Measurements from ENCODE around the gene TMEM132D. TPM values are rescaled to one million over a fixed set of nuclear protein-coding genes. Genes with fewer than 3 reads are reported as not detected.

Gene TMEM132D
- total RNA-seq, 4 donors from 2014 or later = not detected

DNA sequence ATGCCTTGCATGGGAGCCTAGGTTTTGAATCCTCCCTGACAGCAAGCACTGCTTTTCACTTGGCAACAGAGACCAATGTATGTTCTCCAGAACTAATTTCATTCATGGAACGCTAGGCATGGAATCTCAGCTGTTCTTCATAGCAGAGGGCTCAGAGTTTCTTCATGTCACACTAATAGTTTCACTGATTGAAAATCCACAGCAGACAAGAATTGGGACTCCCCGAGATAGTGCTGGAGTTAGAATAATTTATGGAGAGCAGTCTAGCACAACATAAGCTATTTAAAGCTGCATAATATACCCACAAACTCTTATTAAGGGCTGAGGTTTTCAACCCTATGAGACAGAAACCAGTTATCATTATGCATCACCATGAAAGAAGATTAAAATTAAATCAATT, 342.5 kb downstream of the TMEM132D start:
- TF ChIP-seq, protein P1, sequence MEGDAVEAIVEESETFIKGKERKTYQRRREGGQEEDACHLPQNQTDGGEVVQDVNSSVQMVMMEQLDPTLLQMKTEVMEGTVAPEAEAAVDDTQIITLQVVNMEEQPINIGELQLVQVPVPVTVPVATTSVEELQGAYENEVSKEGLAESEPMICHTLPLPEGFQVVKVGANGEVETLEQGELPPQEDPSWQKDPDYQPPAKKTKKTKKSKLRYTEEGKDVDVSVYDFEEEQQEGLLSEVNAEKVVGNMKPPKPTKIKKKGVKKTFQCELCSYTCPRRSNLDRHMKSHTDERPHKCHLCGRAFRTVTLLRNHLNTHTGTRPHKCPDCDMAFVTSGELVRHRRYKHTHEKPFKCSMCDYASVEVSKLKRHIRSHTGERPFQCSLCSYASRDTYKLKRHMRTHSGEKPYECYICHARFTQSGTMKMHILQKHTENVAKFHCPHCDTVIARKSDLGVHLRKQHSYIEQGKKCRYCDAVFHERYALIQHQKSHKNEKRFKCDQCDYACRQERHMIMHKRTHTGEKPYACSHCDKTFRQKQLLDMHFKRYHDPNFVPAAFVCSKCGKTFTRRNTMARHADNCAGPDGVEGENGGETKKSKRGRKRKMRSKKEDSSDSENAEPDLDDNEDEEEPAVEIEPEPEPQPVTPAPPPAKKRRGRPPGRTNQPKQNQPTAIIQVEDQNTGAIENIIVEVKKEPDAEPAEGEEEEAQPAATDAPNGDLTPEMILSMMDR (IDR thresholded peaks at IDR 0.05; ENCODE audit: low read depth) = no peak

DNA sequence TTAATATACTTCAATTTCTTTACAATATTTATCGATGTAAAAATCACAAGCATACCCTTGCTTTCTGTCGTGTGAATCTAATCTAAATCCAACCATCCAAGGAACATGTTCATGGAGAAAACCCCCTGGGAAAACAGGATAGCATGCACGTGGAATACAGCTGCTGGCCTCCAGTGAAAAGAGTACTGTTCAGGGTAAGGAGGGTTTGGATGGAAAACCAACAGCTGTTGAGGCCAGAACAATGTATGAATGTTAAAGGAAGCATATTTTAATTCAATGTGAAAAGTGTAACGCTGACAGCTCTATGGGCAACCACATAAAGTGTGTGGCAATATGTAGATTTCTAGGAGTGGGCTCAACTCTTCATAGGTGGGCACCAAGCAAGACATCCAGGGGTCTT, 344.0 kb downstream of the TMEM132D start:
- TF ChIP-seq, protein P1 (IDR thresholded peaks at IDR 0.05; ENCODE audit: low read depth) = no peak

DNA sequence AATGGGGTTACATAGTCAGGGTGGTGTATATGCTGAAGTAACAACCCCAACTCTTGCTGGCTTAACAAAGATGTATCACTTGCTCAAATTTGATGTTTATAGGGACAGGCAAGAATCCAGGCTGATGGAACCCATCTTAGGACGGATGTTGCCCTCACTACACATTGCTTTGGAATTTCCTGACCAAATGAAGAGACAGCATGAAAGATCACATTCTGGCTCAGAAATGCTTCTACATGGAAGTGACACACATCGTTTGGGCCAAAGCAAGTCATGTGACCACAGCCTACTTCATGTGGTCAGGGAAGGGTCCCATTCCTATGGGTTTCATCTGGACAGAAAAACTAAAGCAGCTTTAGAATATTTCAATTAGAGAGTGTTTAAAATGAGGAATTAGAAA, 345.8 kb downstream of the TMEM132D start:
- TF ChIP-seq, protein P1 (IDR thresholded peaks at IDR 0.05; ENCODE audit: low read depth) = no peak

DNA sequence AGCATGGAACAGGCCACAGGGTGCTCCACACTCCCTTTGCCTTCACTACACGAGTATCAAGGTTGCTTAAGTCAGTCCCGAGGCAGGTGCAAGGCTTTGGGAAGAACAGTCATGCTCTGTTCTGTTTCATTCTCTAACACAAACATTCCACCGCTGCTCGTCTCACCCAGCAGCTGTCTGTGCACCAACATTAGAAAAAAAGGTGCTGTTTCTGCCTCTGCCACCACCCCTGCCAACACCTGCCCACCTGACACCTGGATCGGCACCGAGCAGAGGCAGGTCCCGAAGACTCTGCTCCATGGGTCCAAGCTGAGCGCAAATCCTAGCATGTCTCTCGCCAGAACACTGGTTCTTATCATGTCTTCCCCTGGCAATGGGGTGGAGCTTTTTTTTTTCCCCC, 347.7 kb downstream of the TMEM132D start:
- TF ChIP-seq, protein P1 (IDR thresholded peaks at IDR 0.05; ENCODE audit: low read depth) = no peak

DNA sequence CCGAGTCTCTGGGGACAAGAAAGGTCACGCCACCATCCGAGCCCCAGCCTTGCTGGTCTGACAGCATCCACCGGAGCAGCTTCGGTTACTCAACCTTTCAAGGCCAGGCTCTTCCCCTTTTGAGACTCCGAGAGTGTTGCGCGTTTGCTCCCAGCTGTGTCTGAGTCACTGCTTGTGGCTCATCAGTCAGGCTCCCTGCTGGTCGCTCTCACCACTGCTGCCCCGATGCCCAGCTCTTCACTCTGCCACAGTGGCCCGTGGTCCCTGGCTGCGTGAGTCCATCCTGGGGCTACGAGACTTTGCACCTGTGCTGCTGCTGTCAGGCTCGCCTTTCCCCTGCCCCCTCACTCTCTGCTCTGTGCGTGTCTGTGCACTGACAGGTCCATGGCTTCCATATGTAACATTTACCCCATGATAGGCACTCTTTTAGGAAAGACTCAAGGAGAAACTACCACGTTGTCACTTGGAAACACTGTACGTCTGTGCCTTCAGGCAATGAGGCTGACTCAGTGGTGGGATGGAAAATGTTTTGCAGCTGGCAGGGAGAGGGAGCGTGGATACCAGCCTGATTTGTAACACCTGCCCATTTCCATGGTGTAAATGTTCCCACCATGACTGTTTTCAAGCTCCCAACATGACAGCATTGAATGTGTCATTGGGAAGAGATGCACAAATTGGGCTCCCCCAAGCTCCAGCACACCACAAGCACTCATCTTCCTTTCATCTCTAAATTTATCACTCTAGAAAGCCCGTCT, 350.7 kb downstream of the TMEM132D start:
- TF ChIP-seq, protein P1 (IDR thresholded peaks at IDR 0.05; ENCODE audit: low read depth) = no peak

DNA sequence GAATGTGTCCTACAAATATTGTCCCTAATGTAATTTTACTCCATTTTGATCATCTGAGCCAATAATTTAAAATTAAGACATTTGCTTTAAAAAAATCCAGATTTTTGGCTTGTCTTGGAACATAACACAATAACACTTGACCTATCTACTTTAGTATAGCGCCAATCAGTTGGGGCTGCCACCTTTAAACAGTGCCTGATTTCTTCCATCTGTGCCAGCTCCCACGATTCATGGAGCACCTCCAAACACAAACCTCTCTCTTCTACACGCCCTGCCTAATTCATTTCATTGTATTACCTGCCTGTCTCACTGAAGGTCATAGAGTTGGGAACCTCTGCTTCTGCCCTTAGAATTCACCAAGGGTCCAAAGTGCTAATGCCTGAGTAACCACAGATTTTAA, 352.4 kb downstream of the TMEM132D start:
- TF ChIP-seq, protein P1 (IDR thresholded peaks at IDR 0.05; ENCODE audit: low read depth) = no peak

DNA sequence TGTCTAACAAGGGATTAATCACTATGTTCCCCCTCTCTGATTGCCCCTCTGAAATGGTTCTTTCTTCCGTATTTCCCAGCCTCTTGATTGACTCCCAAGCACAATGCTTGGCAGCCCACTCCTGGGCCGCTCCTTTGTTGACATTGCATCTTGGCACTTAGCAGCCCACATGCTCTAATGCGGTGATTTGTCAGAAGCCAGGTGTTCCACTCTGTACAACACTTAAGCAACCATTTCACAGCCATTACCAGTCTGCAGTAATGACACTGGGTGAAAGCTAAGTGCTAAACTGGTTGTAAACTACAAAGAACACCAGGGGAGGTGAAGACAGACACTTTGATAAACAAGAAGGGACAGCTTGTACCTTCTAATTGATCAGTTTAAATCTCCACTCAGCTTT, 353.5 kb downstream of the TMEM132D start:
- TF ChIP-seq, protein P1 (IDR thresholded peaks at IDR 0.05; ENCODE audit: low read depth) = no peak
